T-helper 2 cell treated with Interferon-gamma antibody and Interleukin-4, amounts not matched to agents 5 μg/mL and 100 μg/mL, for 36 hours (primary cell): ENCODE results near the gene WNT3A.

Experiments
- DNase-seq: peaks from one replicate; pipeline ENCODE4 v3.0.0; 2021; ENCODE audit warnings: low spot score
- H3K27ac Mint-ChIP-seq: one replicate; pipeline ENCODE4 v1.8.0; 2021; ENCODE audit warnings: mild to moderate bottlenecking, mixed read lengths
- H3K27me3 Mint-ChIP-seq: one replicate; pipeline ENCODE4 v1.8.0; 2021; ENCODE audit warnings: low read depth, mixed read lengths
- H3K36me3 Mint-ChIP-seq: one replicate; pipeline ENCODE4 v1.8.0; 2021; ENCODE audit warnings: low read depth, mixed read lengths
- H3K4me1 Mint-ChIP-seq: one replicate; pipeline ENCODE4 v1.8.0; 2021; ENCODE audit warnings: low read depth, mixed read lengths
- H3K4me3 Mint-ChIP-seq: one replicate; pipeline ENCODE4 v1.8.0; 2022; ENCODE audit warnings: mild to moderate bottlenecking, moderate library complexity, mixed read lengths
- H3K9me3 Mint-ChIP-seq: one replicate; pipeline ENCODE4 v1.8.0; 2021; ENCODE audit warnings: mixed read lengths

WNT3A gene

GRCh38 chr1:228066416-228066815 lies 59.6 kb downstream of the WNT3A start:
- no peak overlapping the region for H3K27ac Mint-ChIP-seq
- no peak overlapping the region for H3K4me3 Mint-ChIP-seq
- no peaks in the 10 kb centered on the region for H3K4me1 Mint-ChIP-seq
- no peak for DNase-seq
- H3K27me3 Mint-ChIP-seq, result peaks cover 5% of the 10 kb centered on the region
- H3K36me3 Mint-ChIP-seq, result no peaks in the 10 kb centered on the region
- no peaks in the 10 kb centered on the region for H3K9me3 Mint-ChIP-seq

- H3K36me3 Mint-ChIP-seq, result no peaks in the 10 kb centered on the region
- no peaks in the 10 kb centered on the region for H3K9me3 Mint-ChIP-seq
- DNase-seq, result no peak
- H3K4me3 Mint-ChIP-seq, result no peak overlapping the region
- H3K27me3 Mint-ChIP-seq, result peaks cover 5% of the 10 kb centered on the region
- H3K27ac Mint-ChIP-seq, result no peak overlapping the region
- no peaks in the 10 kb centered on the region for H3K4me1 Mint-ChIP-seq
These were observed 60.3 kb downstream of the WNT3A start for GRCh38 chr1:228066891-228067654.

GRCh38 chr1:228068359-228068758 lies 61.6 kb downstream of the WNT3A start:
- H3K36me3 Mint-ChIP-seq, result no peaks in the 10 kb centered on the region
- no peaks in the 10 kb centered on the region for H3K4me1 Mint-ChIP-seq
- H3K4me3 Mint-ChIP-seq, result no peak overlapping the region
- no peaks in the 10 kb centered on the region for H3K9me3 Mint-ChIP-seq
- peaks cover 3% of the 10 kb centered on the region for H3K27me3 Mint-ChIP-seq
- H3K27ac Mint-ChIP-seq, result no peak overlapping the region
- DNase-seq, result no peak

- H3K36me3 Mint-ChIP-seq, result no peaks in the 10 kb centered on the region
- H3K27ac Mint-ChIP-seq, result no peak overlapping the region
- peaks cover 3% of the 10 kb centered on the region for H3K27me3 Mint-ChIP-seq
- no peak for DNase-seq
- no peak overlapping the region for H3K4me3 Mint-ChIP-seq
- H3K9me3 Mint-ChIP-seq, result no peaks in the 10 kb centered on the region
- H3K4me1 Mint-ChIP-seq, result no peaks in the 10 kb centered on the region
These were observed 63.4 kb downstream of the WNT3A start for GRCh38 chr1:228070173-228070572.

GRCh38 chr1:228070851-228071250 lies 64.1 kb downstream of the WNT3A start:
- Mint-ChIP-seq H3K4me1 (no peaks in the 10 kb centered on the region), H3K36me3 (no peaks in the 10 kb centered on the region), H3K4me3 (no peak overlapping the region), H3K27ac (no peak overlapping the region), H3K27me3 (peaks cover 3% of the 10 kb centered on the region), H3K9me3 (no peaks in the 10 kb centered on the region)
- no peak for DNase-seq

- Mint-ChIP-seq H3K27ac (no peak overlapping the region), H3K4me3 (no peak overlapping the region), H3K36me3 (no peaks in the 10 kb centered on the region), H3K4me1 (no peaks in the 10 kb centered on the region), H3K9me3 (no peaks in the 10 kb centered on the region), H3K27me3 (no peaks in the 10 kb centered on the region)
- no peak for DNase-seq
These were observed 65.2 kb downstream of the WNT3A start for GRCh38 chr1:228071839-228072657.

- DNase-seq, result no peak
- Mint-ChIP-seq H3K4me1 (peaks cover under 1% of the 10 kb centered on the region), H3K36me3 (no peaks in the 10 kb centered on the region), H3K9me3 (no peaks in the 10 kb centered on the region), H3K27me3 (no peaks in the 10 kb centered on the region), H3K4me3 (no peak overlapping the region), H3K27ac (no peak overlapping the region)
These were observed 65.9 kb downstream of the WNT3A start for GRCh38 chr1:228072658-228073043.

GRCh38 chr1:228073061-228073856 lies 66.5 kb downstream of the WNT3A start:
- H3K27ac Mint-ChIP-seq, result no peak overlapping the region
- DNase-seq, result no peak

GRCh38 chr1:228073857-228074545 lies 67.2 kb downstream of the WNT3A start:
- Mint-ChIP-seq H3K4me1 (peaks cover 7% of the 10 kb centered on the region), H3K27me3 (no peaks in the 10 kb centered on the region), H3K36me3 (no peaks in the 10 kb centered on the region), H3K27ac (no peak overlapping the region), H3K9me3 (no peaks in the 10 kb centered on the region), H3K4me3 (no peak overlapping the region)
- DNase-seq, result no peak

More at GRCh38 chr1:228073061-228073856, 66.5 kb downstream of the WNT3A start:
- Mint-ChIP-seq H3K36me3 (no peaks in the 10 kb centered on the region), H3K4me3 (no peak overlapping the region), H3K4me1 (peaks cover 2% of the 10 kb centered on the region), H3K27me3 (no peaks in the 10 kb centered on the region), H3K9me3 (no peaks in the 10 kb centered on the region)

GRCh38 chr1:228074954-228075730 lies 68.3 kb downstream of the WNT3A start:
- Mint-ChIP-seq H3K9me3 (no peaks in the 10 kb centered on the region), H3K36me3 (no peaks in the 10 kb centered on the region), H3K27ac (no peak overlapping the region), H3K4me1 (peaks cover 10% of the 10 kb centered on the region), H3K4me3 (no peak overlapping the region), H3K27me3 (no peaks in the 10 kb centered on the region)
- DNase-seq, result no peak

- Mint-ChIP-seq H3K9me3 (no peaks in the 10 kb centered on the region), H3K4me3 (no peak overlapping the region), H3K27me3 (no peaks in the 10 kb centered on the region), H3K4me1 (peaks cover 10% of the 10 kb centered on the region), H3K27ac (no peak overlapping the region), H3K36me3 (no peaks in the 10 kb centered on the region)
- no peak for DNase-seq
These were observed 69.0 kb downstream of the WNT3A start for GRCh38 chr1:228075801-228076271.

- DNase-seq, result no peak
- peaks cover 13% of the 10 kb centered on the region for H3K4me1 Mint-ChIP-seq
- H3K36me3 Mint-ChIP-seq, result no peaks in the 10 kb centered on the region
- H3K27me3 Mint-ChIP-seq, result no peaks in the 10 kb centered on the region
- no peak overlapping the region for H3K27ac Mint-ChIP-seq
- no peak overlapping the region for H3K4me3 Mint-ChIP-seq
- no peaks in the 10 kb centered on the region for H3K9me3 Mint-ChIP-seq
These were observed 70.1 kb downstream of the WNT3A start for GRCh38 chr1:228076796-228077430.
